NCI-H2227 treated with DMSO at 0.1 percent for 48 hours (cell line): ENCODE measurements around the gene COBLL1.

ENCODE experiments used
- DNase-seq: peaks from one replicate; lab custom pipeline; 2025; lab: John Stamatoyannopoulos, UW

COBLL1 gene

DNA sequence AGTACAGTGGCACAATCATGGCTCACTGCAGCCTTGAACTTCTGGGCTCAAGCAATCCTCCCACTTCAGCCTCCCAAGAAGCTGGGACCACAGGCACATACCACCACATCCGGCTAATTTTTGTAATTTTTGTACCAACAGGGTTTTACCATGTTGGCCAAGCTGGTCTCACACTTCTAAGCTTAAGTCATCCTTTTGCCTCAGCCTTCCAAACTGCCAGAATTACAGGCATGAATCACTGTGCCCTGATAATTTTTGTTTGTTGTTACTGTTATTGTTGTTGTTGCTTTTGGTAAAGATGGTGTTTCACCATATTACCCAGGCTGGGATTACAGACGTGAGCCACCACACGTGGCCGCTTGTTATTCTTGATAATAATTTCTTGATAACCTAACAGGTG is 10.5 kb upstream of the COBLL1 start:
- no peak for DNase-seq

DNA sequence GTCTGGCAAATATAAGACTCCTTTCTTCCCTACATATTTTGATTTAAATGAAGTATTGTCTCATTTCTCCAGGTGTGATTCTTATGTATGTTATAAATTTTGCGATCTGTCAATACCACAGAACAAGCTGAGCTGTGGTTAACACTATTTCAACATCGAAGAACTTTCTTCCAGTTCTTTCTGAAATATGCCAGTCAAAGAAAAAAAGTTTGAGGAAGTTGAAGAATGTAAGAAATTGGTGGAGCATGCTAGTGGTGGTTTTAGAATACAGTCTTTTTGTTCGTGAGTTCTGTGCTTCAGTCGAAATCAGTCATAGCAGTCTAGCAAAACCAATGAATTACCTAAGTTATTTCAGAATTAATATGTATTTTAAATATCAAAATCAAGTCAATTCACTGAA is 8.6 kb upstream of the COBLL1 start:
- no peak for DNase-seq

DNA sequence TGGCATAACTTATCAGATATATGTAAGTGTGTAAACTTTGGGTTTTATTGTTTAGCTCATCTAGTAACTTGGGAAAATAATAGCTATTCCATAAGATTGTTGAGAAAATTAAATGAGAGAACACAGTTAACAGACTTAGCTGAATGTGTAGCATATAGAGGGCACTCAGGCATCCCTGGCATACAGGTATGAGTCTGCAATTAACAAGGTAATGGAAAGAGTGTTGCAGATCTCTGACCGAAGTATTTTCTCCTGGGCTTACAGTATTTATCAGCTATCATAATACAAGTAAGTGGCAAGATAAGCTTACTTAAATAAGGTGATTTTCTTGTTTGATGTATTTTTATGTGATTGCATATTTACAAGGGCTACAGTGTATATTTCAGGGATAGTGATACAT is 7.9 kb upstream of the COBLL1 start:
- no peak for DNase-seq

DNA sequence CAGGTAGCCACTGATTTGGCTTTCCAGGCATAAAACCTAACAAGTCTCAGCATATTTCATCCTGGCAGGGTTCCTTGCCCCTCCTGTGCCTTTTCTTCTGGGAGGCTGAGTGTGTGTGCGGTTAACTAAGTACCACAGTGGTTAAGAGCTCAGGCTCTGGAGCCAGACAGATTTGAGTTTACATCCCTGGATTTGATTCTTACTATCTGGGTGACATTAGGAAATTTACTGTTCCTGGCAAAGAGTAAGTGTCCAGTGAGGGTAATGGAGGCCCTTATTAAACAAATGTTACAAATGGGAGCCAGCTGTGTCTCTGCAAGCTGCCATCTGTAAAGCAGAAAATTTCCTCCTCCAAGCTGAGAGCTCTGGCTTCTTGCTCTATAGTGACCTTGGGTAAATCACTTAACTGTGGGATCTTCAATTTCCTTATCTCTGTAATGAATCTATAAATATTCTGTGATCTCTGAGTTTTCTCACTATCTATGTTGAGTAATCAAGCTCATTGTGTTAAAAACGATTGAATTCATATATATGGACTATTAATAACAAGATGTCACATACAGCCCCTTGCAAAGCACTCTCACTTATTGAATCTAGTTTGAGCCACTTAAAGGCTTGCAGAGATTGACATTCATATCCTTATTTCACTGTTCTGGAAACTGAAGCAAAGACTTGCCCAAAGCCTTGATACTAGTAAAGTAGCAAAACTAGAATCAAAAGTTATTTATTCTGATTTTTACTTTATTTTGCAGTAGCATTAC is 6.5 kb upstream of the COBLL1 start:
- peak; percentile 30 for DNase-seq

DNA sequence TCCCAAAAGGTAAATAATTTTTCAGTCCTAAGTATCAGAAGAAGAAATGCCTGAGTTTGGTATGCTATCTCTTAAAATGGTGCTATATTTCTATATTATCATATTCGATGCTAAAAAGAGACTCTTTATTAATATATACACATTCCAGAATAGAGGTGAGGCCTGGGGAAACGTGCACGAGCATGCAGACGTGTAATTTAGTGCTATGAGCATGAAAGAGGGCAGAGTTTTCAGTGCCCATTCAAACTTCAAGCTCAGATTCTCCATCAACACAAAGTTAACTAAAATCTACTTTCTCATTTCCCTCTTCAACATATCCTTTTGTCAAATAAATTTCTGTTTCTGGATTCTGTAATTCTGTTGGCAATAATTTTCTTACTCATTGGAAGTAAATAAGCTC is 5.7 kb upstream of the COBLL1 start:
- DNase-seq, result no peak

DNA sequence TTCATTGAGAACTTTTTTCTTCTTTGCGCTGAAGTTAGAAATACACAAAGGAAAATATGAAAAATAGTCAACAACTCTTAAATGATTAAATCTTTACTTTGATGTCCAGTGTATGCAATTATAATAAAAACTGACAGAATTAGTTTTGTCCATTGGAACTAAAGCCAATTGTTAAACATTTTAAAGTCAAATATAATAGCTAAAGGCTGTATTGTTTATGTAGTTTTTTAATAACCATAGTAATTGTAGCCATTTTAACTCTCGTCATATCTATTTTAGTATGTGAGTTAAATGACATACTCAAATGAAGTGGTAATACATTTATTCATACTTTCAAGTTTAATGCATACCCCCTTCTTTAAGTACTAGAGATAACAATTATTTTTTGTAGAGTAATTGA is 4.7 kb upstream of the COBLL1 start:
- DNase-seq, result no peak

DNA sequence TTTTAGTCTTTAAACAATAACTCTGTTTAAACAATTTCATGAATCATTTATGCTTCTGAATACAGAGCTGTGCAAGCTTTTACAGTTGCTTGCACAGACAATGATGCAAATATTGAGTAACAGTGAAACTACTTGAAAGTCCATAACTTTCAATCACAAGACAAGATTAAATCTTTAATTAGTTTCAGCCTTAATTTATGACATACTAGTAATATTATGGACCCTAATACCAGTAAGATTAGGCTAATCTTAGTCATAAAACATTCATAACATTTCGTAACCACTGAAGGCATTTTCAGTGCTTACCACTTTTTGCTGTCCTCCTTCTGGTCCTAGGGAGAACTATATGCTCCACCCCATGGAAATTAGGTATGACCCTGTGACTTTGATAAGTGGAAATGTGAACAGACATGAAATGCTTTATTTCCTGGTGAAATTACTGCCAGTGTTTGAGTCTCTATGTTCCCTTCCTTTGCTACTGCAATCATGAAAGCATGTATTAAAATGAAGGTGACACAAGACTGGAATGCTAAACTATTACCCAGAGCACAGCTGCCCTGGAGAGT is 1.8 kb upstream of the COBLL1 start:
- no peak for DNase-seq

DNA sequence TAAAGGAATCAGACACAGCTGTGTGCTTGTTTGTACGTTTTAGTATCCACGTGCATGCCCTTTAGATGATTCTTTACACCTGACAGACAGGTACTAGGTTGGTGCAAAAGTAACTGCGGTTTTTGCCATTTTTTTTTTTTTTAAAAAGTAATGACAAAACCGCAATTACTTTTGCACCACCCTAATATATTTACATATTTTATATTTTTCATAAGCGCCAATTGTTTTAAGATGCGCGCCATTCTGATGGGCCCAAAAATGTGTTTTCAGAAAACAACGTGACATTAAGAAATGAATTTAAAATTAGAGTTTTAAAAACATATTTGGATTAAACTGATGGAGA is 972 bp upstream of the COBLL1 start:
- no peak for DNase-seq

DNA sequence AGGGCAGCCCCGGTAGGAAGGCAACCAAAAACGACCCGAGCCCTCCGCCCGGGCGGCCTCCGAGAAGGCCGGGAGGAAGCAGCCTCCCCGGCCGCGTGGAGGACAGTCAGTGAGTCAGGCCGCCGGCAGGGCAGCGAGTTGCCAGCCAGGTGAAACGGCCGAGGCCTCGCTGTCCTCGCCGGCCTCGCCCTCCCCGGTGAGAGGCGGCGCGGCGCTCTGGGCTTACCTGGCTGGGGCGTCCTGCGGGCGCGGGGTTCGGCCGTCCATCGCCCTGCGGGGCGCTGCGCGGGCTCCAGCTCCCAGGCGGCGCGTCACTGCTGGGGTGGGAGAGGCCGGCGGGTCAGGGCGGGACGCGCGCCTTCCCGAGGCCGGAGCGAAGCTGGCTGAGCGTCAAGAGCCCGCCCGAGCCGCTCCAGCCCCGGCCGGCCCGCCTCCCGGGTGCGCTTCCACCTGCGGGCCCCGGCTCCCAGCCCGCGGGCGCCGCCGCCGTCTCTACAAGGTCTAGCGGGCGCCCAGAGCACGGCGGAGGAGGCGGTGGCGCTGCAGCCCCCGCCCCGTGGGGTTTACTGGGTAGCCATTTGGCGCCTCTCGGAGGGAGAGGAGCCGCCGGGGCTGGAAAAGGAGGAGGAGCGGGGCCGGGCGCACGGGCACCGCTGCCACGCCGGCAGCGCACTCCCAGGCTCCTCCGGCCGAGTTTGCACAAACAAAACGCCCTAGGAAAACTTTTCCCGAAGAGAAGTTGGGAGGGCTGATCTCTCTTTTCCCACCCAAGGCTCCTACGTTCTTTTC is 499 bp downstream of the COBLL1 start:
- peak; percentile 75 for DNase-seq

DNA sequence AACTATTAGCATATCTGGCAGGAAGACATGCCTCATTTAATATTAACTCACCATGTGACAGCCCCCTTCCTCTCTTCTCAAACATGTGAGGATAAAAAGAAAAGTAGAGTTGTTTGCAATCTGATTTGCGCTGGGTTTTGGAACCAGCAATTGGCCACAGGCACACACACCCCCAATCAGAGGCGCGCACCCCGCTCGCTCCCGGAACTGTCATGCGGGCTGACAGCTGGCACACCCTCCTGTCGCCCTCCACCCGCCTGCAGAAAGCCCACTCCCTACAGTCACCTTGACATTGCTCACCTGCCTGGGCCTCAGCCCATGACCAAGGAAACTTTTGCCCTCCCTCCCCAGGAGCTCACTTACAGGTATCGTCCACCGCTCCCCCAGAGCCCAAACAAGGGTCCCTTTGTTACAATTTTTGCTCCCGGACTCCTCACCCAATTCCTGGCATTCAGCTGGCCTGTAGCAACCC is 1.1 kb downstream of the COBLL1 start:
- no peak for DNase-seq

DNA sequence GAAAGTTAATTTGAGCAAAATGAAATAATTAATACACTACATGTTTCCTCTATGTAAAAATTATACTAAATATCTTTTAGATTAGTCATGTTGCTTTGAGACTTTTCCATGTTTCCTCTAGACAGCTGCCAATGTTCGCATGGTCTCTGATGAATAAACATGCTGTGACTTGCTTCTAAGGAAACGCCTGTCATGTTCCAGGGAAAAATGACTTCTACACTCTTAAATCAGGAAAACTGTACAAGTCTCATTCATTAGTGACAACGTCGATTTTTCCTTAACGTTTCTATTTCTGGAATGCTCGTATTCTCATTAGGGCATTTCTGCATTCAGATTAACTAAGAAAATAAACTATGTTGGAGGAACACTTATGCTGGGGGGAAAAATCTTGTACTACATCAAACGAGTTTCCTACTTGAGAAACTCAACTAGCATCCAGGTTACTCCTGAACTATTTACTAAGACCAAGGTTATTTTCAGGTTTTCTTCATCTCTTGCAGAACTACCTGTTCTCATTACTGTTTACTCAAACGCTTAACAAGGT is 1.6 kb downstream of the COBLL1 start:
- no peak for DNase-seq

DNA sequence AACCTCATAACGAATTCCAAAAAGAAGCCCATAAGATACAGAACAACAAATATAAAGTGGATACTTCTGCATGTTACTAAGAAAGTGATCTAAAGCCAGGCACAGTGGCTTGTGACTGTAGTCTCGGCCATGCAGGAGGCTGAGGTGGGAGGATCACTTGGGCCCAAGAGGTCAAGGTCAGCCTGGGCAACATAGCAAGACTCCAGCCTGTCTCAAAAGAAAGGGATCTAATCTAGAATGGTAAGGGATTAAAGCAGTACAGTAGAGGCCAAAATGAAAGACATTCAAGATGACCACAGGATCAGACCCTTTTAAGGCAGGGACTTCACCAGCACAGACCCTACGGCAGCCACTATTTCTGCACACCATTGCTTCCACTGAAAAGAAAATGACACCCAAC is 3.8 kb downstream of the COBLL1 start:
- no peak for DNase-seq

DNA sequence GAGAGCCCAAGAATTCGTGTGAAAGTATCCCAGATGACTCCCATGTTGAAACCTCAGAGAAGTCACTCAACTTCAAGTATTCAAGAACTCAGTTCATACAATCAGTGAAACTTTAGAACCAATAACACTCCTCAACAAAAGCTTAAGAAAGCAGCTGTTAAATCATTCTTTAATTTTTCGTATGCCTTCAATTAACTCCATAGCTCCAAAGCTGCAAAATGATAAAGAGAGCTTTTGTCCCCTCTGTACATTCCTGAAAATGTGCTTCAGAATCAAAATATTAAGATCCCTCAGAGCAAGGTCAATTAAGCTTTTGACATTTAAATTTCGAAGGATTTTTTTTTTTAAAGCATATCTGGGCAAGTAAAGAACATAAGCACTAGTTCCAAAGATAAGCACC is 4.7 kb downstream of the COBLL1 start:
- DNase-seq, result no peak

DNA sequence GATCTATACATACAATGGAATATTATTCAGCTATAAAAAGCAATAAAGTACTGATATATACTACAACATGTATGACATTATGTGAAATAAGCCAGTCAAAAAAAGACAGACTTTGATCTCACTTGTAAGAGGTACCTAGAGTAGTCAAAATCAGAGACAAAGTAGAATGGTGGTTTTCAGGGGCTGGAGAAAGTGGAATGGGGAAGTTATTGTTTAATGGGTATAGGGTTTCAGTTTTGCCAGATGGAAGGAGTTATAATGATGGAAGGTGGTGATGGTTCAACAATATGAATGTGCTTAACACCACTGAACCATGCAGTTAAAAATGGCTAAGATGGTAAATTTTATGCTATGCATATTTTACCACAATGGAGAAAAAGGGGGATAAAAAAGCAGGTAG is 6.3 kb downstream of the COBLL1 start:
- DNase-seq, result no peak

DNA sequence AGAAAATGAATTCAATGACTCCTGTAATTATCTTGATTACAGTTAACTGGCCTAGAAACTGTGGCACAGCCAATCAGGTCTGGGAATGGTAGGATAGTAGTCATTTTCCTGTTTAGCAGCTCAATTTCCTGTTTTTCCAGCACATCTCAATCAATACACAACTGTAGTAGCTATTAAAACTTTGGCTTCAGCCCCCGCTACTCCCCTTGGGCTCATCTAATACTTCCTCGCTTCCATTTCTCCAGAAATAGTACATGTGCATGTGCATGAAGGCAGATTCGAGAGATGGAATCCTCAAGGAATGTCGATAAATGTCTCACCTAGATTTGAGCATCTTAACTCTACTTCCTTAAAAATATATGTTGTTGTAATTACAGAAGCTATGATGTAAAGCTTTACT is 9.7 kb downstream of the COBLL1 start:
- no peak for DNase-seq

DNA sequence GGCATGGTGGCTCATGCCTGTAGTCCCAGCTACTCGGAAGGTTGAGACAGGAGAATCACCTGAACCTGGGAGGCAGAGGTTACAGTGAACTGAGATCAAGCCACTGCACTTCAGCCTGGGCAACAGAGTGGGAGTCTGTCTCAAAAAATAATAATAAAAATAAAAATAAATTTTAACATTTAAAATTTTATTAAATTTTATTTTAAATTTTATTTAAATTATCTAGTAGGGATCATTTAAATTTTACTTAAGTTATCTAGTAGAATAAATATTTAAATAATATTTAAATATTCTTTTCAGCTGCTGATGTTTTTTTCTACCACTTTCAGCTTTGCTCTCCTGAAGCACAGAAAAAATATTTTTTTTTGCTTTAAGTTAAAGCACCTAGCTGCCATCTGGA is 10.4 kb downstream of the COBLL1 start:
- DNase-seq, result no peak

DNA sequence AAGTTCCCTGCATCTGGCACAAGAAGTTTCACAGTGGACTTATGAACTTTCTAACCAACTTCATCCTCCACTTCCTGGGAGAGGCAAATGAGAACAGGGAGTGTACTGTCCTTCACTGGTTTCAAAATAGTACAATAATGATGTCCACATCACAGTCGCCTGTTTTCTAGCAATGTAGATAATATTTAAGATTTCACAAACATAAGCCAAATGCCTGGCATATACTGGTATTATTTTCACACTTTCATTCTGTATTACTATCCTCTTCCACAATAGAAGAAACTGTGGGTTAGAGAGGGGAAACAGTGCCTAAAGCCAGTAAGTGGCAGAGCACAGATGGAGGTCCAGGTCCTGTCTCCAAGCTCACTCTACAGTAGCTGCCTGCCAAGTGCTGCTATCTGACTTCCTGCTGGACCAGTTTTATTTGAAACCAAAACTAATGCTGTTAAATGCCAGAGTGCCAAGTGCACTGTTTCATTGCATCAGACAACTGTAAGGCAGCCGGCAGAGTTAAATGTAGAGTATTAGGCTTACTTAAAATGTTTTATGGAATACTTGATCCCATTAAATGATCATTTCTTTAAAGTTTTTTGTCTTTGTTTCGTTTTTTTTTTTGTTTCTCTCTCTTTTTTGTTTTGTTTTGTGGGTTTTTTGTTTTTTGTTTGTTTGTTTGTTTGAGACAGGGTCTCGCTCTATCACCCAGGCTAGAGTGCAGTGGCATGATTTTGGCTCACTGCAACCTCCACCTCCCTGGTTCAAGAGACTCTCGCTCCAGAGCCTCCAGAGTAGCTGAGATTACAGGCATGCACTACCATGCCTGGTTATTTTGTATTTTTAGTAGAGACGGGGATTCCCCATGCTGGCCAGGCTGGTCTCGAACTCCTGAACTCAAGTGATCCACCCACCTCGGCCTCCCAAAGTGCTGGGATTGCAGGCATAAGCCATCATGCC is 15.1 kb downstream of the COBLL1 start:
- DNase-seq, result no peak

DNA sequence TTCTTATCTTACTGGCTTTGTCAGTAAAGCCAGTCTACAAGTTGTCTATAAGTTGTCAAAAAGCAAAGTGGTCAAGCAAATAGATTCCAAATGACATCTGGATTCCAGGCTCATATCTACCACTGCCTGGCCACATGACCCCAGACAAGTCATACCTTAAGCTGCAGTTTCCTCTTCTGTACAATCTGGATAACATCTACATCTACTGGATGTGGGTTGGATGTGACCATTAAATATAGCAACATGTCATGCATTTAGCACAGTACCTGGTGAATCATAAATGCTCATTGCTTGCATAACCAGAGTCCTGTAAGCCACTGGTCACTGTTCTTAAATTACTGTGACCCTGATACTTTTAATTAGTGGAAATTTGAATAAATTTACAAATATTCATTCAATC is 16.8 kb downstream of the COBLL1 start:
- DNase-seq, result no peak

DNA sequence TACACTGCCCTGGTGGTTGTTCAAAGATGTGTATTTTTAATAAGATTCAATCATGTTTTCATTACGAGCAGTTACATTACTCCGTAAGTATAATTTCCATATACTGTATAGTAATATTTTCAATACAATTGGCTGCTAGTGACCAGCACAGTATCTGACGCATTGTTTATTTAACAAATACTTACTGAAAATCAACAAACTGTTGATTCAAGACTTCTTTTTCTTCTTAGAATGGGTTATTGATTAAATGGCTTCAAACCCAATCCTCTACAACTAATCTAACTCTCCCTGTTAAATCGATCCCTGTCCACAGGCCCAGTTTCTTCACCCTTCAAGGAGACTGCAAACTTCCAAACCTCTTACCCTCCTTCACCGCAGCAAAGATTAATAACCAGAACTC is 18.5 kb downstream of the COBLL1 start:
- no peak for DNase-seq

DNA sequence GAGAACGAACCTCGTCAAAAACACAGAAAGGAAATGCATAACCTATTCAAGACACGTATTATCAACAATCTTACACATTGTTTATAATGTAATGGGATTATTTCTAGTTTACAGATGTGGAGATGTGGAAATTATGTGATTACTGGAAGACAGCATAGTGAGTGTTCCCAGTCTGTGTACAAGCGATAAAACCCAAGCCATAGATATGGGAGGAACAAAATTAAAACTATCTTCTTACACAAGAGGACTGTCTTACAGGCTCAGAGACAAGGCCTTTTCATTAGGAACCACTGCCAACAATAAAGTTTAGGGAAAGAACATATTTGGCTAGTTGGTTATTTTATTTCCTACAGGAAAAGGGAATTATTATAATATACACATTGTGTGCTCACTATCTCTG is 20.3 kb downstream of the COBLL1 start:
- DNase-seq, result no peak

DNA sequence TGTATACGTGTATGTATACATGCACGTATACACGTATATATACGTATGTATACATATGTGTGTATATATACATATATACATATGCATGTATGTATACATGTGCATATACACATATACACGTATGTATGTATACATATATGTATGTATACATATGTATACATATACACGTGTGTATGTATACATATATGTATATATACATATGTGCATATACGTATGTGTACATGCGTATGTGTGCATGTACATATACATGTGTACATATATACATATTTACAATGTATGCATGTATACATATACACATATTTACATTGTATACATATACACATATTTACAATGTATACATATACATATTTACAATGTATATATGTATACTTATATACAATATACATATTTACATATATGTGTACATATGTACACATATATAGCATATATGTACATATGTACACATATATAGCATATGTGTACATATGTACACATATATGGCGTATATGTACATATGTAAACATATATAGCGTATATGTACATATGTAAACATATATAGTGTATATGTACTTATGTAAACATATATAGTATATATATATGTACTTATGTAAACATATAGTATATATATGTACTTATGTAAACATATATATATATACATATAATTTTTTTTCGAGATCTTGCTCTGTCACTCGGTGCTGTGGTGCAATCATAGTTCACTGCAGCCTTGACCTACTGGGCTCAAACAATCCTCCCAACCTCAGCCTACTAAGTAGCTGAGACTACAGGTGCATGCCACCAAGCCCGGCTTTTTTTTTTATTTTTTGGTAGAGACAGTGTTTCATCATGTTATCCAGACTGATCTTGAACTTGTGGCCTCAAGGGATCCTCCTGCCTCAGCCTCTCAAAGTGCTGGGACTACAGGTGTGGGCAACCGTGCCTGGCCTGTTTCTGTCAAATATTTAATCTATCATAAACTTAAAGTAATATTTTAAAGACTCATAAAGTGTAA is 23.2 kb downstream of the COBLL1 start:
- DNase-seq, result no peak
